Heart left ventricle (tissue), 16 donors: Measurements from ENCODE around the gene DEPP1. TPM values are rescaled to one million over a fixed set of nuclear protein-coding genes. Genes with fewer than 3 reads are reported as not detected.
A peak's percentile ranks its signal among the peaks of the same experiment; 100 is the strongest.

Source experiments
- ATAC-seq, 4 donors: fragments of 200-7000 bp; cut with Tn5 transposase; one replicate each; pipeline ENCODE4 v1.9.1; 2020 to 2022; ENCODE audit warnings: moderate library complexity in 4 of 4, mild to moderate bottlenecking in 3 of 4, moderate number of reproducible peaks in 1 of 4
- DNase-seq, 5 donors: peaks; one replicate each; pipeline ENCODE4 v3.0.0-alpha.2; 2020
- H3K27ac ChIP-seq, 12 donors: fragments of 200-600 bp; sonication (generic) in 4 of 12; one replicate each; pipeline versions ENCODE4 v1.5.0 to v1.8.0; 2016 to 2022; ENCODE audit warnings: mild to moderate bottlenecking in 2 of 12
- H3K27me3 ChIP-seq, 9 donors: fragments of 200-600 bp; sonication (generic) in 2 of 9; one replicate each; pipeline versions ENCODE4 v1.5.1 to v1.8.0; 2016 to 2022; ENCODE audit warnings: mild to moderate bottlenecking in 3 of 9
- H3K36me3 ChIP-seq, 9 donors: fragments of 200-600 bp; sonication (generic) in 2 of 9; one replicate each; pipeline versions ENCODE4 v1.5.0 to v1.8.0; 2018 to 2022; ENCODE audit warnings: mild to moderate bottlenecking in 2 of 9
- H3K4me1 ChIP-seq, 12 donors: fragments of 200-600 bp; sonication (generic) in 4 of 12; one replicate each; pipeline versions ENCODE4 v1.5.0 to v1.8.0; 2016 to 2022; ENCODE audit warnings: mild to moderate bottlenecking in 3 of 12
- H3K4me3 ChIP-seq, 12 donors: fragments of 200-600 bp; sonication (generic) in 4 of 12; one replicate each; pipeline versions ENCODE4 v1.5.0 to v1.8.0; 2017 to 2022; ENCODE audit warnings: mild to moderate bottlenecking in 9 of 12, moderate library complexity in 4 of 12
- H3K9me3 ChIP-seq, 12 donors: fragments of 200-600 bp; sonication (generic) in 4 of 12; one replicate each; pipeline versions ENCODE4 v1.5.0 to v1.8.0; 2016 to 2022; ENCODE audit warnings: mild to moderate bottlenecking in 1 of 12
- POLR2A ChIP-seq, 2 donors: fragments of 450-650 bp; IDR thresholded peaks; one replicate each; pipeline ENCODE4 v1.6.1; 2017; ENCODE audit warnings: antibody characterized with exemption in 2 of 2, mild to moderate bottlenecking in 2 of 2, moderate library complexity in 2 of 2
- WGBS, 4 donors: extraction: QIAGEN DNeasy Blood & Tissue Kit in 2 of 4; methylation state at CpG; one replicate each; pipeline versions ENCODE4 v1.1.5 to v1.1.7; 2013 to 2018; 5-methylcytosine and 5-hydroxymethylcytosine counted together
- intact Hi-C, 10 donors: fragments of 100-400 bp; cut with DNase I; formaldehyde crosslinking; loops; one replicate each; pipeline versions ENCODE4 v1.11.1 to v1.14.2; 2022
- polyA plus RNA-seq, 2 donors: library from polyadenylated mRNA; stranded (reverse); fragments of 200-250 nt; gene quantifications; one replicate each; pipeline ENCODE4 v1.2.3, GENCODE V29; 2013
- total RNA-seq, 9 donors: library from RNA; depleted of rRNA in 2 of 9; stranded (reverse); fragments of >200 nt in 2 of 9; fragmentation: NEBNext Ultra II Directional in 3 of 9; extraction: Animal tissue kit (Norgen Biotek cat#: 25700) in 3 of 9; gene quantifications; one replicate each; pipeline versions ENCODE4 v1.1.0 to v1.2.4, GENCODE V29; 2016 to 2023
- TF ChIP-seq, protein P1 (sequence below), 12 donors: fragments of 200-600 bp; sonication (generic) in 4 of 12; IDR thresholded peaks; one replicate each; pipeline versions ENCODE4 v1.5.0 to v1.8.0; 2018 to 2022; ENCODE audit warnings: antibody characterized with exemption in 12 of 12, mild to moderate bottlenecking in 5 of 12
- donor health status: ischemic (EF 13 %, LVEDD 7.1; RV severe dilation, severe dysfunction).
- donor health status: healthy with polysubstance abuse.
- donor health status: DM: no; HTN: yes; CAD: no.
- donor health status: DM: no; HTN: no; CAD: no.
- donor health status: ischemic (EF 25% LVEDD 6.9; RV normal size, moderate dysfunction).
- donor health status: ischemic (EF 25% LVEDD 5.7; RV mildly dilated, moderate dysfunction).
- donor health status: healthy.
- donor health status: DM: yes; HTN: yes; CAD: no.
- donor health status: ischemic (EF 35%, LVEDD 5.7; RV mildly dilated, moderate dysfunction).
- donor health status: nonischemic (EF 11% LVEDD 7.7; RV severe dilation, severe dysfunction).
- donor health status: DM: yes; HTN: yes; CAD: no.
- donor health status: PGD.
- donor health status: ischemic (EF 29% LVEDD 5.4; RV normal size, mild dysfunction).
- donor health status: nonischemic (EF 23%, LVEDD 6.1; RV moderate dilation, normal function).

The DEPP1 gene
- total and polyA plus RNA-seq, 11 donors = 11.0 to 76.5 (median 22.7) TPM

DNA sequence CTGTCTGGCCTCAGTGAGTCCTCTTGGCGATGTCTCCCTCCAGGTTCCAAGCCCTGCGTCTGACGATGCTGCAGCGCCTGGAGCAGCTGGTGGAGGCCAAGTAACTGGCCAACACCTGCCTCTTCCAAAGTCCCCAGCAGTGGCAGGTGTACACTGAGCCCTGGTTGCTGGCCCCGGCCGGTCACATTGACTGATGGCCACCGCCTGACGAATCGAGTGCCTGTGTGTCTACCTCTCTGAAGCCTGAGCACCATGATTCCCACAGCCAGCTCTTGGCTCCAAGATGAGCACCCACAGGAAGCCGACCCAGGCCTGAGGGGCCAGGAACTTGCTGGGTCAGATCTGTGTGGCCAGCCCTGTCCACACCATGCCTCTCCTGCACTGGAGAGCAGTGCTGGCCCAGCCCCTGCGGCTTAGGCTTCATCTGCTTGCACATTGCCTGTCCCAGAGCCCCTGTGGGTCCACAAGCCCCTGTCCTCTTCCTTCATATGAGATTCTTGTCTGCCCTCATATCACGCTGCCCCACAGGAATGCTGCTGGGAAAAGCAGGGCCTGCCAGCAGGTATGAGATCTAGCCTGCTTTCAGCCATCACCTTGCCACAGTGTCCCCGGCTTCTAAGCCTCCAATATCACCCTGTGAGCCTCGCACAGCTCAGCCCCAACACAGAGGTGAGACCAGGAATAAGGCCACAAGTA lies 14.8 kb upstream of the DEPP1 start:
- DNase-seq (peak in 2 of 5 donors; percentile 5 to 24), ATAC-seq (no peak)
- Histone ChIP-seq H3K4me3 (no peak overlapping the region), H3K9me3 (no peaks in the 10 kb centered on the region), H3K27me3 (no peaks in the 10 kb centered on the region), H3K27ac (peak overlapping the region in 9 of 12 donors; percentile 47 to 98 (median 94)), H3K4me1 (peaks cover 13 to 91% (median 75%) of the 10 kb centered on the region in 12 donors), H3K36me3 (peaks cover 0 to 66% (median 49%) of the 10 kb centered on the region in 9 donors)
- TF ChIP-seq, protein P1, sequence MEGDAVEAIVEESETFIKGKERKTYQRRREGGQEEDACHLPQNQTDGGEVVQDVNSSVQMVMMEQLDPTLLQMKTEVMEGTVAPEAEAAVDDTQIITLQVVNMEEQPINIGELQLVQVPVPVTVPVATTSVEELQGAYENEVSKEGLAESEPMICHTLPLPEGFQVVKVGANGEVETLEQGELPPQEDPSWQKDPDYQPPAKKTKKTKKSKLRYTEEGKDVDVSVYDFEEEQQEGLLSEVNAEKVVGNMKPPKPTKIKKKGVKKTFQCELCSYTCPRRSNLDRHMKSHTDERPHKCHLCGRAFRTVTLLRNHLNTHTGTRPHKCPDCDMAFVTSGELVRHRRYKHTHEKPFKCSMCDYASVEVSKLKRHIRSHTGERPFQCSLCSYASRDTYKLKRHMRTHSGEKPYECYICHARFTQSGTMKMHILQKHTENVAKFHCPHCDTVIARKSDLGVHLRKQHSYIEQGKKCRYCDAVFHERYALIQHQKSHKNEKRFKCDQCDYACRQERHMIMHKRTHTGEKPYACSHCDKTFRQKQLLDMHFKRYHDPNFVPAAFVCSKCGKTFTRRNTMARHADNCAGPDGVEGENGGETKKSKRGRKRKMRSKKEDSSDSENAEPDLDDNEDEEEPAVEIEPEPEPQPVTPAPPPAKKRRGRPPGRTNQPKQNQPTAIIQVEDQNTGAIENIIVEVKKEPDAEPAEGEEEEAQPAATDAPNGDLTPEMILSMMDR (IDR thresholded peaks at IDR 0.05) = no peak
- intact Hi-C loops = loop anchor here in 2 of 10 donors (5.0 to 10.0 kb wide), 3 partner anchors 61 to 1319 kb away; no protein-coding TSS in a partner anchor
- 92 to 95% (median 94%) methylated on average over 9 to 14 of the region's 14 CpGs for WGBS, 4 donors

GRCh38 chr10:44992732-44993225 lies 14.2 kb upstream of the DEPP1 start:
- 95 to 100% (median 96%) methylated on average over 3 to 8 of the region's 8 CpGs for WGBS, 4 donors
- Histone ChIP-seq H3K4me3 (no peak overlapping the region), H3K27me3 (no peaks in the 10 kb centered on the region), H3K9me3 (no peaks in the 10 kb centered on the region), H3K4me1 (peaks cover 13 to 85% (median 70%) of the 10 kb centered on the region in 12 donors), H3K36me3 (peaks cover 0 to 72% (median 54%) of the 10 kb centered on the region in 9 donors), H3K27ac (peak overlapping the region; percentile 15 to 96 (median 72))
- no peak for TF ChIP-seq POLR2A (IDR thresholded peaks at IDR 0.05)
- TF ChIP-seq, protein P1 (IDR thresholded peaks at IDR 0.05) = no peak
- ATAC-seq (no peak), DNase-seq (no peak)
- intact Hi-C loops = loop anchor here in 2 of 10 donors (5.0 to 10.0 kb wide), 3 partner anchors 60 to 1318 kb away; no protein-coding TSS in a partner anchor

DNA sequence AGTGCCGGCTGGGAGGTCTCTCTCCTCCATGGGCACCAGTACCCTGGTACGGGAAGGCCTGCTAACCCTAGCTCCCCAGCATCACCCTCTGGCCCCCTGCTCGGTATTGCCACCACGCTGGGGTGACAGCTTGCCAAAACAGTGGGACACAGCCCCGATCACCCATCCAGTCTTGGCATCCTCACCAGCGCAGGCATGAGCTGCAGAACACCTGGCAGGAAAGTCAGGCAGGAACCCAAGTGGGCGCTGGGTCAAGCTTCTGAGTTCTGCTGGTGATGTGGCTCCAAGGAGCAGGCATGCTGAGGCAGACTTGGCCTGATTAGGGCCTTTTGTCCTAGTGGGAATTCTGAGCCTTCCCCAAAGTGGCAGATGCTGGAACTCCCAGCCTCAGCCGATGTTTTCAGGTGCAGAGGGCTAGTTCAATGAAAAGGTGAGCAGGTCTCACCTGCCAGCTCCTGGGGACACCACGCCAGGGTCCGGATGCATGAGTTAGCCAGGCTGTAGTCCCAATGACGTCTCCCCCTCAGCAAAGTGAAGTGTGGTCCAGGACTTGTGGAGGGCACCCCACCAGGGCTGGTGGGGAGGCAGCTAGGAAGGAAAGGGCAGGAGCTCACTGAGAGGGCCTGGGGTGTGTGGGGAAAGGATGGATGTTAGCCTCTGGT lies 13.6 kb upstream of the DEPP1 start:
- H3K4me1 ChIP-seq = peaks cover 13 to 82% (median 65%) of the 10 kb centered on the region in 12 donors
- H3K4me3 ChIP-seq = no peak overlapping the region
- H3K27ac ChIP-seq = peak overlapping the region; percentile 15 to 96 (median 72)
- peaks cover 0 to 78% (median 59%) of the 10 kb centered on the region in 9 donors for H3K36me3 ChIP-seq
- H3K9me3 ChIP-seq = no peaks in the 10 kb centered on the region
- H3K27me3 ChIP-seq = no peaks in the 10 kb centered on the region
- ATAC-seq (no peak), DNase-seq (peak in 4 of 5 donors; percentile 22 to 75 (median 50))
- 62 to 75% (median 66%) methylated on average over 9 to 11 of the region's 11 CpGs for WGBS, 4 donors
- TF ChIP-seq, protein P1 (IDR thresholded peaks at IDR 0.05) = no peak
- no peak for TF ChIP-seq POLR2A (IDR thresholded peaks at IDR 0.05)
- intact Hi-C loops = loop anchor here in 2 of 10 donors (5.0 to 10.0 kb wide), 3 partner anchors 60 to 1317 kb away; no protein-coding TSS in a partner anchor

DNA sequence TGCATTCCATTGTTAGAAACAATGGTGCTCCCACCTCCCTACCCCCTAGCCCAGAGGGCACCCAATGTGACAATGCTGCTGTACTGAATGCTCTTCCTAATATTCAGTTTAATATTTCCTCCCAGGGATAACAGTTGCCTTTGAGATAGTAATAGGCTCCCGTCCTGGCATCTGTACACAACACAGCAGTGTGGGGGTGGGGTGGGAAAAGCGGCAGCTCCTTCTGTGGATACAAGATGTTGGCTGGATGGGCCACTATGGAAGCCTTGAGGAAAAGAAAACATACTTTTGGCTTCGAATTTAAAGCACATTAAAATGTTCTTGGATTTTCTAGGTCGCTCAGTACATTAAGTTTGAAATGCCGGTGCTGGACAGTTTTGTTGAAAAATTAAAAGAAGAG lies 13.0 kb upstream of the DEPP1 start:
- DNase-seq (peak in 2 of 5 donors; percentile 52 to 56), ATAC-seq (no peak)
- H3K4me1 ChIP-seq = peaks cover 13 to 82% (median 64%) of the 10 kb centered on the region in 12 donors
- no peak overlapping the region for H3K4me3 ChIP-seq
- H3K9me3 ChIP-seq = no peaks in the 10 kb centered on the region
- WGBS, 4 donors = 47 to 58% (median 52%) methylated on average over 5 of the region's 5 CpGs
- intact Hi-C loops = loop anchor here in 2 of 10 donors (5.0 to 10.0 kb wide), 3 partner anchors 59 to 1317 kb away; no protein-coding TSS in a partner anchor
- H3K36me3 ChIP-seq = peaks cover 0 to 84% (median 65%) of the 10 kb centered on the region in 9 donors
- peak overlapping the region; percentile 15 to 96 (median 72) for H3K27ac ChIP-seq
- TF ChIP-seq, protein P1 (IDR thresholded peaks at IDR 0.05) = no peak
- no peak for TF ChIP-seq POLR2A (IDR thresholded peaks at IDR 0.05)
- no peaks in the 10 kb centered on the region for H3K27me3 ChIP-seq
